HEK293 (cell line): Measurements from ENCODE around the gene TPRG1.

Source experiments
- CTCF ChIA-PET: fragments of 350-600 bp; formaldehyde crosslinking; extraction: SDS; loops from one replicate; lab custom pipeline; 2021; ENCODE audit warnings: antibody characterized with exemption; lab: Yijun Ruan, JAX
- POLR2A ChIA-PET: fragments of 300-600 bp; formaldehyde crosslinking; extraction: SDS; loops from one replicate; lab custom pipeline; 2020; ENCODE audit warnings: antibody characterized with exemption, inconsistent platforms; lab: Yijun Ruan, JAX
- H3K27ac ChIP-seq: fragments of 200-500 bp; sonication (Bioruptor generic); 2 replicates; pipeline ENCODE4 v1.5.1; 2014; ENCODE audit warnings: low read depth, low read length, control low read depth, inconsistent platforms; ENCODE audit errors: extremely low read depth
- H3K36me3 ChIP-seq, 2 experiments: fragments of 200-500 bp in 1 of 2; sonication (Bioruptor generic) in 1 of 2; 1 replicate in 1 of 2; 2 replicates in 1 of 2; pipeline ENCODE4 v1.5.1; 2014 to 2017; ENCODE audit warnings: inconsistent platforms in 2 of 2, low read length in 2 of 2; ENCODE audit not compliant: control insufficient read depth in 2 of 2, insufficient read depth in 1 of 2
- H3K4me1 ChIP-seq: fragments of 200-500 bp; sonication (Bioruptor generic); 2 replicates; pipeline ENCODE4 v1.5.1; 2014; ENCODE audit warnings: mild to moderate bottlenecking, low read length, inconsistent platforms; ENCODE audit not compliant: control insufficient read depth, insufficient read depth
- H3K4me3 ChIP-seq: 2 replicates; pipeline ENCODE4 v1.5.1; 2011; ENCODE audit warnings: low read depth, mild to moderate bottlenecking, control low read depth, low read length, moderate library complexity
- H3K9me3 ChIP-seq: fragments of 200-500 bp; sonication (Bioruptor generic); 2 replicates; pipeline ENCODE4 v1.5.1; 2014; ENCODE audit warnings: low read depth, low read length, inconsistent platforms; ENCODE audit not compliant: control insufficient read depth, insufficient read depth
- ZEB2 ChIP-seq: fragments of 450-650 bp; formaldehyde crosslinking; IDR thresholded peaks from 2 replicates; pipeline ENCODE4 v1.5.1; 2016; ENCODE audit warnings: missing biosample characterization, missing genetic modification characterization
- ZFP41 ChIP-seq: fragments of 450-650 bp; formaldehyde crosslinking; IDR thresholded peaks from 2 replicates; pipeline ENCODE4 v1.5.1; 2016; ENCODE audit warnings: missing biosample characterization, missing genetic modification characterization, borderline replicate concordance
- ZIC2 ChIP-seq: fragments of 450-650 bp; formaldehyde crosslinking; IDR thresholded peaks from 2 replicates; pipeline ENCODE4 v1.5.1; 2016; ENCODE audit warnings: missing biosample characterization, missing genetic modification characterization
- ZNF174 ChIP-seq: fragments of 450-650 bp; formaldehyde crosslinking; IDR thresholded peaks from 2 replicates; pipeline ENCODE4 v1.5.0; 2017; ENCODE audit warnings: missing biosample characterization, mild to moderate bottlenecking, missing genetic modification characterization
- ZNF302 ChIP-seq: fragments of 450-650 bp; formaldehyde crosslinking; IDR thresholded peaks from 2 replicates; pipeline ENCODE4 v1.5.1; 2016; ENCODE audit warnings: missing biosample characterization, missing genetic modification characterization, low read depth
- ZNF48 ChIP-seq: fragments of 450-650 bp; formaldehyde crosslinking; IDR thresholded peaks from 2 replicates; pipeline ENCODE4 v1.5.1; 2016; ENCODE audit warnings: missing biosample characterization, missing genetic modification characterization
- ZNF530 ChIP-seq: fragments of 450-650 bp; formaldehyde crosslinking; IDR thresholded peaks from 2 replicates; pipeline ENCODE4 v1.5.1; 2016; ENCODE audit warnings: low read depth, missing biosample characterization, missing genetic modification characterization
- ZNF707 ChIP-seq: fragments of 450-650 bp; formaldehyde crosslinking; IDR thresholded peaks from 2 replicates; pipeline ENCODE4 v1.5.1; 2016; ENCODE audit warnings: missing biosample characterization, missing genetic modification characterization
- ZSCAN23 ChIP-seq: fragments of 450-650 bp; formaldehyde crosslinking; IDR thresholded peaks from 2 replicates; pipeline ENCODE4 v1.5.1; 2016; ENCODE audit warnings: missing biosample characterization, missing genetic modification characterization
- TF ChIP-seq, protein P1 (sequence below): fragments of 450-650 bp; formaldehyde crosslinking; IDR thresholded peaks from 2 replicates; pipeline ENCODE4 v1.5.0; 2017; ENCODE audit warnings: missing biosample characterization, missing genetic modification characterization, borderline replicate concordance
- TF ChIP-seq, protein P2 (sequence below): fragments of 450-650 bp; formaldehyde crosslinking; IDR thresholded peaks from 2 replicates; pipeline ENCODE4 v1.5.1; 2016; ENCODE audit warnings: missing biosample characterization, missing genetic modification characterization
- TF ChIP-seq, protein P3 (sequence below): fragments of 450-650 bp; formaldehyde crosslinking; IDR thresholded peaks from 2 replicates; pipeline ENCODE4 v1.5.1; 2016; ENCODE audit warnings: missing biosample characterization, missing genetic modification characterization
- TF ChIP-seq, protein P4 (sequence below): fragments of 450-650 bp; formaldehyde crosslinking; IDR thresholded peaks from 2 replicates; pipeline ENCODE4 v1.5.1; 2016; ENCODE audit warnings: missing biosample characterization, missing genetic modification characterization
- TF ChIP-seq, protein P5 (sequence below): fragments of 450-650 bp; formaldehyde crosslinking; IDR thresholded peaks from 2 replicates; pipeline ENCODE4 v1.5.1; 2016; ENCODE audit warnings: missing biosample characterization, missing genetic modification characterization
- TF ChIP-seq, protein P6 (sequence below): fragments of 450-650 bp; formaldehyde crosslinking; IDR thresholded peaks from 2 replicates; pipeline ENCODE4 v1.5.1; 2016; ENCODE audit warnings: missing biosample characterization, missing genetic modification characterization

TPRG1 gene

DNA sequence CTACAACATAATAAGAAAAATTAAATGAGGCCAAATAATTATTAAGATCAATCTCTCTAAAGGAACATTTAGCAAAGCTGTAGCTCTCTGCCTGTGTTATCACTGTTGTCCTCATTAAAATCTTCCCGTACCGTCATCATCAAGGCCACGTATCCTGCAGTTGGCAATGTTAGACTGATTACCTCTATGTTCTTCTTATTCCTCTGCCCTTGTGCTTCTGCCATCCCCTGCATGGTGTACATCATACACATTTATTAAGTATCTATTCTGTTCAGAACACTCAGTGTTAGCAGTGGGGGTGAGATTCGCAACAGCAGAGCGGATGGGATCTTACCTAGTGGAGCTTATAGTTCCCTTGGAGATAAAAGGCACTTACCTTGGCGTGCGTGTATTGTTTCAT lies 12.8 kb downstream of the TPRG1 start:
- no peaks in the 10 kb centered on the region for H3K36me3 ChIP-seq
- TF ChIP-seq, protein P1, sequence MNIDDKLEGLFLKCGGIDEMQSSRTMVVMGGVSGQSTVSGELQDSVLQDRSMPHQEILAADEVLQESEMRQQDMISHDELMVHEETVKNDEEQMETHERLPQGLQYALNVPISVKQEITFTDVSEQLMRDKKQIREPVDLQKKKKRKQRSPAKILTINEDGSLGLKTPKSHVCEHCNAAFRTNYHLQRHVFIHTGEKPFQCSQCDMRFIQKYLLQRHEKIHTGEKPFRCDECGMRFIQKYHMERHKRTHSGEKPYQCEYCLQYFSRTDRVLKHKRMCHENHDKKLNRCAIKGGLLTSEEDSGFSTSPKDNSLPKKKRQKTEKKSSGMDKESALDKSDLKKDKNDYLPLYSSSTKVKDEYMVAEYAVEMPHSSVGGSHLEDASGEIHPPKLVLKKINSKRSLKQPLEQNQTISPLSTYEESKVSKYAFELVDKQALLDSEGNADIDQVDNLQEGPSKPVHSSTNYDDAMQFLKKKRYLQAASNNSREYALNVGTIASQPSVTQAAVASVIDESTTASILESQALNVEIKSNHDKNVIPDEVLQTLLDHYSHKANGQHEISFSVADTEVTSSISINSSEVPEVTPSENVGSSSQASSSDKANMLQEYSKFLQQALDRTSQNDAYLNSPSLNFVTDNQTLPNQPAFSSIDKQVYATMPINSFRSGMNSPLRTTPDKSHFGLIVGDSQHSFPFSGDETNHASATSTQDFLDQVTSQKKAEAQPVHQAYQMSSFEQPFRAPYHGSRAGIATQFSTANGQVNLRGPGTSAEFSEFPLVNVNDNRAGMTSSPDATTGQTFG (tag by site-specific recombination): no peak
- TF ChIP-seq ZSCAN23 (no peak), ZFP41 (no peak), ZIC2 (no peak), ZEB2 (tag by site-specific recombination) (no peak), ZNF707 (tag by site-specific recombination) (no peak), ZNF174 (no peak), ZNF530 (tag by site-specific recombination) (no peak)
- TF ChIP-seq, protein P2, sequence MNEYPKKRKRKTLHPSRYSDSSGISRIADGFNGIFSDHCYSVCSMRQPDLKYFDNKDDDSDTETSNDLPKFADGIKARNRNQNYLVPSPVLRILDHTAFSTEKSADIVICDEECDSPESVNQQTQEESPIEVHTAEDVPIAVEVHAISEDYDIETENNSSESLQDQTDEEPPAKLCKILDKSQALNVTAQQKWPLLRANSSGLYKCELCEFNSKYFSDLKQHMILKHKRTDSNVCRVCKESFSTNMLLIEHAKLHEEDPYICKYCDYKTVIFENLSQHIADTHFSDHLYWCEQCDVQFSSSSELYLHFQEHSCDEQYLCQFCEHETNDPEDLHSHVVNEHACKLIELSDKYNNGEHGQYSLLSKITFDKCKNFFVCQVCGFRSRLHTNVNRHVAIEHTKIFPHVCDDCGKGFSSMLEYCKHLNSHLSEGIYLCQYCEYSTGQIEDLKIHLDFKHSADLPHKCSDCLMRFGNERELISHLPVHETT (tag by site-specific recombination): no peak
- TF ChIP-seq, all 188 proteins: peak for 0
- H3K9me3 ChIP-seq: no peaks in the 10 kb centered on the region
- H3K27ac ChIP-seq: no peak overlapping the region
- no peak overlapping the region for H3K4me3 ChIP-seq
- POLR2A ChIA-PET: no interaction called here
- CTCF ChIA-PET: no interaction called here
- H3K4me1 ChIP-seq: no peaks in the 10 kb centered on the region

DNA sequence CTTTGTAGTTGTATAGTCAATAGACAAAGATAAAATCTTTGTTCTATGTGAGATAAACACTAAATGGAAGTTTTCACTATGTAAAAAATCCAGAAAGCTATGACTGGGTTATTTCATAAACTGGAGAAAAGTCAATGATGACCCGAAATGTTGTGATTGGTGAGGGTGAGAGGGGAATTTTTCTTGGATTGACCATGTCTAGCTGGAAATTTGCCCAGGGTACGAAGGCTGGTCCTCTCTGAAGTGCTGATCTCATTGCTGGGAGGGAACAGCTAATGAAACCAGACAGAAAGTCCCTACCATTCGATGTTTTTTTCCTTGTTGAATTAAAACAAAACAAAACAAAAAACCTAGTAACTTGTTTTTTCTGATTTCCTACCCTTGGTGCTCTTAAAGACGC lies 14.3 kb downstream of the TPRG1 start:
- Histone ChIP-seq H3K4me1 (no peaks in the 10 kb centered on the region), H3K27ac (no peak overlapping the region), H3K4me3 (no peak overlapping the region), H3K9me3 (no peaks in the 10 kb centered on the region), H3K36me3 (no peaks in the 10 kb centered on the region)
- POLR2A ChIA-PET: no interaction called here
- CTCF ChIA-PET: interaction anchor here (0.8 kb wide), 2 partner anchors 9 to 24 kb away, joined by 3 read pairs; no protein-coding TSS in a partner anchor
- TF ChIP-seq ZNF48: no peak
- TF ChIP-seq ZNF302: no peak
- TF ChIP-seq, protein P3, sequence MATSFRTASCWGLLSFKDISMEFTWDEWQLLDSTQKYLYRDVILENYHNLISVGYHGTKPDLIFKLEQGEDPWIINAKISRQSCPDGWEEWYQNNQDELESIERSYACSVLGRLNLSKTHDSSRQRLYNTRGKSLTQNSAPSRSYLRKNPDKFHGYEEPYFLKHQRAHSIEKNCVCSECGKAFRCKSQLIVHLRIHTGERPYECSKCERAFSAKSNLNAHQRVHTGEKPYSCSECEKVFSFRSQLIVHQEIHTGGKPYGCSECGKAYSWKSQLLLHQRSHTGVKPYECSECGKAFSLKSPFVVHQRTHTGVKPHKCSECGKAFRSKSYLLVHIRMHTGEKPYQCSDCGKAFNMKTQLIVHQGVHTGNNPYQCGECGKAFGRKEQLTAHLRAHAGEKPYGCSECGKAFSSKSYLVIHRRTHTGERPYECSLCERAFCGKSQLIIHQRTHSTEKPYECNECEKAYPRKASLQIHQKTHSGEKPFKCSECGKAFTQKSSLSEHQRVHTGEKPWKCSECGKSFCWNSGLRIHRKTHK (tag by site-specific recombination): no peak
- TF ChIP-seq, protein P4, sequence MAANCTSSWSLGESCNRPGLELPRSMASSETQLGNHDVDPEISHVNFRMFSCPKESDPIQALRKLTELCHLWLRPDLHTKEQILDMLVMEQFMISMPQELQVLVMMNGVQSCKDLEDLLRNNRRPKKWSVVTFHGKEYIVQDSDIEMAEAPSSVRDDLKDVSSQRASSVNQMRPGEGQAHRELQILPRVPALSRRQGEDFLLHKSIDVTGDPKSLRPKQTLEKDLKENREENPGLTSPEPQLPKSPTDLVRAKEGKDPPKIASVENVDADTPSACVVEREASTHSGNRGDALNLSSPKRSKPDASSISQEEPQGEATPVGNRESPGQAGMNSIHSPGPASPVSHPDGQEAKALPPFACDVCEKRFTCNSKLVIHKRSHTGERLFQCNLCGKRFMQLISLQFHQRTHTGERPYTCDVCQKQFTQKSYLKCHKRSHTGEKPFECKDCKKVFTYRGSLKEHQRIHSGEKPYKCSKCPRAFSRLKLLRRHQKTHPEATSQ (tag by site-specific recombination): no peak
- TF ChIP-seq, protein P5, sequence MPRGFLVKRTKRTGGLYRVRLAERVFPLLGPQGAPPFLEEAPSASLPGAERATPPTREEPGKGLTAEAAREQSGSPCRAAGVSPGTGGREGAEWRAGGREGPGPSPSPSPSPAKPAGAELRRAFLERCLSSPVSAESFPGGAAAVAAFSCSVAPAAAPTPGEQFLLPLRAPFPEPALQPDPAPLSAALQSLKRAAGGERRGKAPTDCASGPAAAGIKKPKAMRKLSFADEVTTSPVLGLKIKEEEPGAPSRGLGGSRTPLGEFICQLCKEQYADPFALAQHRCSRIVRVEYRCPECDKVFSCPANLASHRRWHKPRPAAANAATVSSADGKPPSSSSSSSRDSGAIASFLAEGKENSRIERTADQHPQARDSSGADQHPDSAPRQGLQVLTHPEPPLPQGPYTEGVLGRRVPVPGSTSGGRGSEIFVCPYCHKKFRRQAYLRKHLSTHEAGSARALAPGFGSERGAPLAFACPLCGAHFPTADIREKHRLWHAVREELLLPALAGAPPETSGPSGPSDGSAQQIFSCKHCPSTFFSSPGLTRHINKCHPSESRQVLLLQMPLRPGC (tag by site-specific recombination): no peak
- TF ChIP-seq, protein P6, sequence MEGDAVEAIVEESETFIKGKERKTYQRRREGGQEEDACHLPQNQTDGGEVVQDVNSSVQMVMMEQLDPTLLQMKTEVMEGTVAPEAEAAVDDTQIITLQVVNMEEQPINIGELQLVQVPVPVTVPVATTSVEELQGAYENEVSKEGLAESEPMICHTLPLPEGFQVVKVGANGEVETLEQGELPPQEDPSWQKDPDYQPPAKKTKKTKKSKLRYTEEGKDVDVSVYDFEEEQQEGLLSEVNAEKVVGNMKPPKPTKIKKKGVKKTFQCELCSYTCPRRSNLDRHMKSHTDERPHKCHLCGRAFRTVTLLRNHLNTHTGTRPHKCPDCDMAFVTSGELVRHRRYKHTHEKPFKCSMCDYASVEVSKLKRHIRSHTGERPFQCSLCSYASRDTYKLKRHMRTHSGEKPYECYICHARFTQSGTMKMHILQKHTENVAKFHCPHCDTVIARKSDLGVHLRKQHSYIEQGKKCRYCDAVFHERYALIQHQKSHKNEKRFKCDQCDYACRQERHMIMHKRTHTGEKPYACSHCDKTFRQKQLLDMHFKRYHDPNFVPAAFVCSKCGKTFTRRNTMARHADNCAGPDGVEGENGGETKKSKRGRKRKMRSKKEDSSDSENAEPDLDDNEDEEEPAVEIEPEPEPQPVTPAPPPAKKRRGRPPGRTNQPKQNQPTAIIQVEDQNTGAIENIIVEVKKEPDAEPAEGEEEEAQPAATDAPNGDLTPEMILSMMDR: no peak
